Measurements from ENCODE around the gene SYT17. TPM values are rescaled to one million over a fixed set of nuclear protein-coding genes. Genes with fewer than 3 reads are reported as not detected.

The SYT17 gene
- total and polyA plus RNA-seq, 10 of the 15 experiments (the other 5 are each of a cell fraction or from before 2014, with no cell fraction given), result 3.7 to 12.3 (median 5.0) TPM

GRCh38 chr16:19128454-19129200 lies 39.4 kb upstream of the SYT17 start:
- intact Hi-C loops (cut with micrococcal nuclease; ENCODE audit: unreplicated experiment), result loop anchor here (5.0 kb wide), 1 partner anchor 41 kb away; no protein-coding TSS in a partner anchor
- no peaks in the 10 kb centered on the region for H3K79me2 ChIP-seq (ENCODE audit: control insufficient read depth, insufficient read depth, low read length)
- FAIRE-seq, result no peak
- ChIA-PET RAD21 (ENCODE audit: unreplicated experiment) (no interaction called here), POLR2A (interaction anchor here (3.1 kb wide), 1 partner anchor 11 kb away, joined by 26 read pairs; no protein-coding TSS in a partner anchor), SMC1A (ENCODE audit: uncharacterized antibody, unreplicated experiment) (interaction anchor here (1.0 to 7.3 kb wide), 4 partner anchors 11 to 34 kb away, joined by 3 to 60 read pairs (median 8); no protein-coding TSS in a partner anchor), CTCF (interaction anchor here (0.6 to 3.6 kb wide), 5 partner anchors 8 to 110 kb away, joined by 3 to 17 read pairs (median 4); no protein-coding TSS in a partner anchor)
- H3K36me3 ChIP-seq (ENCODE audit: control insufficient read depth in 2 of 2, insufficient read depth in 2 of 2, low read length in 1 of 2), result no peaks in the 10 kb centered on the region
- no peak for DNase-seq (ENCODE audit: low read depth, low spot score)
- in situ Hi-C loops (cut with MboI), result no loop called here
- TF ChIP-seq IRF5 (IDR thresholded peaks at IDR 0.05; ENCODE audit: borderline replicate concordance) (no peak), CBX5 (IDR thresholded peaks at IDR 0.05; ENCODE audit: low read depth) (no peak), MTA2 (IDR thresholded peaks at IDR 0.05; ENCODE audit: low read depth) (no peak), EP300 (IDR thresholded peaks at IDR 0.05; ENCODE audit: borderline replicate concordance in 1 of 2, control insufficient read depth in 1 of 2, low read depth in 2 of 2, low read length in 2 of 2) (no peak), ZBTB40 (IDR thresholded peaks at IDR 0.05; ENCODE audit: borderline replicate concordance) (no peak), BHLHE40 (IDR thresholded peaks at IDR 0.05; ENCODE audit: borderline replicate concordance in 1 of 2, low read depth in 2 of 2, low read length in 1 of 2) (0 out of 4 replicates have a peak, but pooled peaks of 1 of the 2 experiments have one; percentile 6)
- peaks cover 73% of the 10 kb centered on the region for H3K4me1 ChIP-seq (ENCODE audit: control insufficient read depth, insufficient read depth, low read length)
- peak overlapping the region; percentile 89; the same call in 1 of the 2 replicates for H3K27ac ChIP-seq (ENCODE audit: control insufficient read depth, insufficient read depth)
- no TSS peak for BruUV-seq (replicated peaks)
- ATAC-seq, result no peak
- no peaks in the 10 kb centered on the region for H4K20me1 ChIP-seq (ENCODE audit: control insufficient read depth, insufficient read depth)
- H2AFZ ChIP-seq (ENCODE audit: control insufficient read depth, low read depth, low read length), result no peak overlapping the region
- WGBS (ENCODE audit: insufficient coverage, insufficient replicate concordance, low lambda C conversion rate, missing lambda C conversion rate), result 59% methylated on average over 7 of the region's 7 CpGs
- H3K9me3 ChIP-seq (replicated peaks; ENCODE audit: control insufficient read depth, insufficient read depth, low read length), result peaks cover 5% of the 10 kb centered on the region; the same call in 2 of the 3 replicates
- peak overlapping the region; percentile 78 for H3K4me2 ChIP-seq (ENCODE audit: control insufficient read depth, insufficient read depth)
- H3K27me3 ChIP-seq (replicated peaks in 1 of 2; ENCODE audit: control insufficient read depth in 2 of 2, insufficient read depth in 2 of 2, low read length in 1 of 2), result no peaks in the 10 kb centered on the region
- no peak overlapping the region; the same call in 1 of the 2 replicates for H3K9ac ChIP-seq (ENCODE audit: control insufficient read depth, insufficient read depth, low read length)
- no peak overlapping the region for H3K4me3 ChIP-seq

Measured in GM12878 (cell line).